Lower leg skin (tissue), 3 donors: ENCODE data around the gene TPO.

Experiments
- CTCF ChIP-seq, 3 donors: fragments of 450-650 bp; IDR thresholded peaks; one replicate each; pipeline ENCODE4 v1.5.1; 2016; ENCODE audit warnings: antibody characterized with exemption in 3 of 3, mild to moderate bottlenecking in 3 of 3, moderate library complexity in 2 of 3
- POLR2A ChIP-seq, 2 donors: fragments of 450-650 bp; IDR thresholded peaks; one replicate each; pipeline ENCODE4 v1.6.1; 2016 to 2017; ENCODE audit warnings: antibody characterized with exemption in 2 of 2, mild to moderate bottlenecking in 1 of 2, moderate library complexity in 1 of 2

- TF ChIP-seq CTCF (IDR thresholded peaks at IDR 0.05) (no peak), POLR2A (IDR thresholded peaks at IDR 0.05) (no peak)
These were observed 47.7 kb downstream of the TPO start for GRCh38 chr2:1460851-1461418.
